ENCODE data around the gene APOL6.

Gene APOL6

GRCh38 chr22:35645646-35646045 lies 2.6 kb upstream of the APOL6 start:
- Histone ChIP-seq H3K4me3 (ENCODE audit: low read length) (no peak overlapping the region), H3K4me1 (ENCODE audit: control insufficient read depth, low read length) (peaks cover 57% of the 10 kb centered on the region), H3K9me2 (replicated peaks; ENCODE audit: control insufficient read depth, low read length) (no peaks in the 10 kb centered on the region), H4K20me1 (ENCODE audit: control insufficient read depth, insufficient read depth, low read depth, low read length) (no peaks in the 10 kb centered on the region), H3K27ac (ENCODE audit: low read depth, low read length) (no peak overlapping the region), H3K27me3 (ENCODE audit: control insufficient read depth, low read length) (no peaks in the 10 kb centered on the region), H3K9me3 (ENCODE audit: control insufficient read depth, insufficient read depth, low read length) (no peaks in the 10 kb centered on the region), H3F3A (ENCODE audit: control insufficient read depth, insufficient read depth) (peaks cover 15% of the 10 kb centered on the region), H3K36me3 (ENCODE audit: control insufficient read depth, low read length) (no peaks in the 10 kb centered on the region), H3K79me2 (ENCODE audit: control insufficient read depth, low read length) (peaks cover 12% of the 10 kb centered on the region), H3K4me2 (ENCODE audit: low read length) (peak overlapping the region; percentile 95)
- TF ChIP-seq CTCF (IDR thresholded peaks at IDR 0.05; ENCODE audit: low read depth, low read length, poor library complexity, severe bottlenecking) = no peak
- TF ChIP-seq EZH2phosphoT487 (IDR thresholded peaks at IDR 0.05; ENCODE audit: borderline replicate concordance, low read length) = no peak

- no peaks in the 10 kb centered on the region for H3K27me3 ChIP-seq (ENCODE audit: control insufficient read depth, low read length)
- peaks cover 26% of the 10 kb centered on the region for H3K79me2 ChIP-seq (ENCODE audit: control insufficient read depth, low read length)
- TF ChIP-seq EZH2phosphoT487 (IDR thresholded peaks at IDR 0.05; ENCODE audit: borderline replicate concordance, low read length) = no peak
- TF ChIP-seq CTCF (IDR thresholded peaks at IDR 0.05; ENCODE audit: low read depth, low read length, poor library complexity, severe bottlenecking) = no peak
- H4K20me1 ChIP-seq (ENCODE audit: control insufficient read depth, insufficient read depth, low read depth, low read length) = no peaks in the 10 kb centered on the region
- H3K4me1 ChIP-seq (ENCODE audit: control insufficient read depth, low read length) = peaks cover 66% of the 10 kb centered on the region
- no peaks in the 10 kb centered on the region for H3K9me2 ChIP-seq (replicated peaks; ENCODE audit: control insufficient read depth, low read length)
- peak overlapping the region; percentile 84 for H3K4me3 ChIP-seq (ENCODE audit: low read length)
- peaks cover 9% of the 10 kb centered on the region for H3K36me3 ChIP-seq (ENCODE audit: control insufficient read depth, low read length)
- H3K4me2 ChIP-seq (ENCODE audit: low read length) = peak overlapping the region; percentile 95
- H3F3A ChIP-seq (ENCODE audit: control insufficient read depth, insufficient read depth) = peaks cover 15% of the 10 kb centered on the region
- H3K9me3 ChIP-seq (ENCODE audit: control insufficient read depth, insufficient read depth, low read length) = peaks cover 3% of the 10 kb centered on the region; the same call in 1 of the 2 replicates
- peak overlapping the region; percentile 80 for H3K27ac ChIP-seq (ENCODE audit: low read depth, low read length)
These were observed 844 bp downstream of the APOL6 start for GRCh38 chr22:35649026-35649553.

- Histone ChIP-seq H3K27me3 (ENCODE audit: control insufficient read depth, low read length) (no peaks in the 10 kb centered on the region), H3F3A (ENCODE audit: control insufficient read depth, insufficient read depth) (peaks cover 15% of the 10 kb centered on the region), H4K20me1 (ENCODE audit: control insufficient read depth, insufficient read depth, low read depth, low read length) (no peaks in the 10 kb centered on the region), H3K9me2 (replicated peaks; ENCODE audit: control insufficient read depth, low read length) (no peaks in the 10 kb centered on the region), H3K4me1 (ENCODE audit: control insufficient read depth, low read length) (peaks cover 68% of the 10 kb centered on the region), H3K79me2 (ENCODE audit: control insufficient read depth, low read length) (peaks cover 28% of the 10 kb centered on the region), H3K36me3 (ENCODE audit: control insufficient read depth, low read length) (peaks cover 9% of the 10 kb centered on the region), H3K4me3 (ENCODE audit: low read length) (peak overlapping the region; percentile 84), H3K4me2 (ENCODE audit: low read length) (peak overlapping the region; percentile 95), H3K9me3 (ENCODE audit: control insufficient read depth, insufficient read depth, low read length) (peaks cover 3% of the 10 kb centered on the region; the same call in 1 of the 2 replicates), H3K27ac (ENCODE audit: low read depth, low read length) (peak overlapping the region; percentile 80)
- TF ChIP-seq EZH2phosphoT487 (IDR thresholded peaks at IDR 0.05; ENCODE audit: borderline replicate concordance, low read length) (no peak), CTCF (IDR thresholded peaks at IDR 0.05; ENCODE audit: low read depth, low read length, poor library complexity, severe bottlenecking) (no peak)
These were observed 1.5 kb downstream of the APOL6 start for GRCh38 chr22:35649636-35650250.
